Measurements from ENCODE around the gene SET.
"Not testable (repeated sequence)": the region's sequence is repeated elsewhere in the genome, so short reads cannot be mapped to it uniquely, and the experiment has no call there.

Gene SET, protein sequence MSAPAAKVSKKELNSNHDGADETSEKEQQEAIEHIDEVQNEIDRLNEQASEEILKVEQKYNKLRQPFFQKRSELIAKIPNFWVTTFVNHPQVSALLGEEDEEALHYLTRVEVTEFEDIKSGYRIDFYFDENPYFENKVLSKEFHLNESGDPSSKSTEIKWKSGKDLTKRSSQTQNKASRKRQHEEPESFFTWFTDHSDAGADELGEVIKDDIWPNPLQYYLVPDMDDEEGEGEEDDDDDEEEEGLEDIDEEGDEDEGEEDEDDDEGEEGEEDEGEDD

DNA sequence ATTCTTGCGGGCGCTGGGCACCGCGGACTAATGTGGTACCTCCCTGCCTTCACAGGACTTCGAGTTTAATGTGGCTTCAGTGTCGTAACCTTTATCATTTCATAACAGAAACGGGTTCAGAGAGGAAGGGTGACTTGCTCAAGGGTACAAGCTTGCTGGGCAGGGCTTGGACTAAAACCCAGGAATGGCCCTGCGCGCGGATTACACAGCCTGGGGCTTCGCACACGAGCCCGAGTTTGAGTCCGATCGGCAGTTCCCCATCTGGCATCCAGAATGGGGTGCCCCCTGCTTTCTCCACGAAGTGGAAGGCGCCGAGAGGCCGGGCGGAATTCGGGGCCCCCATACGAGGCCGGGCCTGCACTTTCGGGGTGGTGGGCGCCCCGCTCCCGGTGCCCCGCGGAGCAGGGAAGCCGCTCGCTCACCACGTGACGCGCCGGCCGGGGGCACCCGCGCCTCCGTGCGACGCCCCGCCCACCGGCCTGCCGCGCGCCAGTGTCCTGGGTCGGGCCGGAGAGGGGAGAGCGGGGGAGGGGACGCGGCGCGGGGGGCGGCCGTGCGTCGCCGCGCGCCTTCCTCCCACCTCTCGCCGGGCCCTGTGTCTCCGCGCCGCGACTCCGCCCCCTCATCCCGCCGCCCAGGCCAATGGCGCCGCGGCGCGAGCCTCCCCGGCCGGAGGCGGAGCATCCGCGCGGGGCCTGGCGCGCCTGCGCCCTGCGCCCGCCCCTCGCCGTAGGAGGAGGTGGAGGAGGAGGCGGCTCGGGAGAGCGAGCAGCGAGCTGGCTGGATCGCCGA, at the start of gene SET:
Gene SET (plus strand): TSS at position 722 of the 792 bp plus-strand sequence. CDS start 361 bp downstream, outside the sequence.
- no peak for TF ChIP-seq CTBP1 (IDR thresholded peaks at IDR 0.05; ENCODE audit: borderline replicate concordance)
- TF ChIP-seq L3MBTL2 (conservative IDR thresholded peaks at IDR 0.05), result peak; percentile 47; the same call in 1 of the 2 replicates
- TF ChIP-seq FOXA1 (IDR thresholded peaks at IDR 0.05), result no peak
- peak; percentile 97 for DNase-seq (ENCODE audit: extremely low spot score)
- ChIA-PET CTCF (interaction anchor here (0.5 to 2.5 kb wide), 3 partner anchors 14 to 106 kb away, joined by 3 to 9 read pairs (median 6); partner anchors contain the start of gene PKN3), POLR2A (interaction anchor here (0.7 to 3.1 kb wide), 16 partner anchors 8 to 392 kb away, joined by 3 to 10 read pairs (median 4); partner anchors contain the start of genes DOLPP1, DYNC2I2, ENDOG and SPOUT1)

GRCh38 chr9:128640603-128641002, 48.4 kb upstream of the SET start:
- DNase-seq (ENCODE audit: extremely low spot score), result no peak
- TF ChIP-seq SP1 (IDR thresholded peaks at IDR 0.05) (no peak), L3MBTL2 (conservative IDR thresholded peaks at IDR 0.05) (no peak), SUZ12 (IDR thresholded peaks at IDR 0.05) (no peak), LEF1 (IDR thresholded peaks at IDR 0.05; ENCODE audit: borderline replicate concordance) (no peak), ELF4 (IDR thresholded peaks at IDR 0.05) (no peak), TARDBP (IDR thresholded peaks at IDR 0.05) (no peak), FOXA1 (IDR thresholded peaks at IDR 0.05) (no peak), ZNF384 (IDR thresholded peaks at IDR 0.05) (no peak), FOXM1 (IDR thresholded peaks at IDR 0.05; ENCODE audit: borderline replicate concordance) (no peak), CTBP1 (IDR thresholded peaks at IDR 0.05; ENCODE audit: borderline replicate concordance) (no peak), FOXK2 (IDR thresholded peaks at IDR 0.05) (no peak)
- TF ChIP-seq, protein P1, sequence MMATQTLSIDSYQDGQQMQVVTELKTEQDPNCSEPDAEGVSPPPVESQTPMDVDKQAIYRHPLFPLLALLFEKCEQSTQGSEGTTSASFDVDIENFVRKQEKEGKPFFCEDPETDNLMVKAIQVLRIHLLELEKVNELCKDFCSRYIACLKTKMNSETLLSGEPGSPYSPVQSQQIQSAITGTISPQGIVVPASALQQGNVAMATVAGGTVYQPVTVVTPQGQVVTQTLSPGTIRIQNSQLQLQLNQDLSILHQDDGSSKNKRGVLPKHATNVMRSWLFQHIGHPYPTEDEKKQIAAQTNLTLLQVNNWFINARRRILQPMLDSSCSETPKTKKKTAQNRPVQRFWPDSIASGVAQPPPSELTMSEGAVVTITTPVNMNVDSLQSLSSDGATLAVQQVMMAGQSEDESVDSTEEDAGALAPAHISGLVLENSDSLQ (IDR thresholded peaks at IDR 0.05), result no peak
- CTCF ChIA-PET, result no interaction called here
- POLR2A ChIA-PET, result no interaction called here

- POLR2A ChIA-PET, result no interaction called here
- DNase-seq (ENCODE audit: extremely low spot score), result no peak
- CTCF ChIA-PET, result no interaction called here
- TF ChIP-seq CTBP1 (IDR thresholded peaks at IDR 0.05; ENCODE audit: borderline replicate concordance), result no peak
- TF ChIP-seq, protein P1 (IDR thresholded peaks at IDR 0.05), result no peak
- no peak for TF ChIP-seq ELF4 (IDR thresholded peaks at IDR 0.05)
- no peak for TF ChIP-seq FOXA1 (IDR thresholded peaks at IDR 0.05)
- TF ChIP-seq TARDBP (IDR thresholded peaks at IDR 0.05), result no peak
- no peak for TF ChIP-seq ZNF384 (IDR thresholded peaks at IDR 0.05)
- no peak for TF ChIP-seq L3MBTL2 (conservative IDR thresholded peaks at IDR 0.05)
- TF ChIP-seq HDGF (IDR thresholded peaks at IDR 0.05; ENCODE audit: borderline replicate concordance), result no peak
- TF ChIP-seq ARNT (IDR thresholded peaks at IDR 0.05), result no peak
- TF ChIP-seq NFRKB (IDR thresholded peaks at IDR 0.05), result no peak
- TF ChIP-seq FOXM1 (IDR thresholded peaks at IDR 0.05; ENCODE audit: borderline replicate concordance), result no peak
- no peak for TF ChIP-seq LEF1 (IDR thresholded peaks at IDR 0.05; ENCODE audit: borderline replicate concordance)
- no peak for TF ChIP-seq SP1 (IDR thresholded peaks at IDR 0.05)
- no peak for TF ChIP-seq SUZ12 (IDR thresholded peaks at IDR 0.05)
- TF ChIP-seq BHLHE40 (IDR thresholded peaks at IDR 0.05; ENCODE audit: borderline replicate concordance), result no peak
- no peak for TF ChIP-seq FOXK2 (IDR thresholded peaks at IDR 0.05)
Observed at GRCh38 chr9:128642675-128643245, 46.3 kb upstream of the SET start.

GRCh38 chr9:128643519-128644300, 45.3 kb upstream of the SET start:
- ChIA-PET POLR2A (no interaction called here), CTCF (no interaction called here)
- TF ChIP-seq SP1 (IDR thresholded peaks at IDR 0.05) (no peak), ELF4 (IDR thresholded peaks at IDR 0.05) (no peak), BHLHE40 (IDR thresholded peaks at IDR 0.05; ENCODE audit: borderline replicate concordance) (no peak), TARDBP (IDR thresholded peaks at IDR 0.05) (no peak), ARNT (IDR thresholded peaks at IDR 0.05) (no peak), LEF1 (IDR thresholded peaks at IDR 0.05; ENCODE audit: borderline replicate concordance) (no peak), CTBP1 (IDR thresholded peaks at IDR 0.05; ENCODE audit: borderline replicate concordance) (no peak)
- TF ChIP-seq, protein P1 (IDR thresholded peaks at IDR 0.05), result no peak
- no peak for DNase-seq (ENCODE audit: extremely low spot score)

DNA sequence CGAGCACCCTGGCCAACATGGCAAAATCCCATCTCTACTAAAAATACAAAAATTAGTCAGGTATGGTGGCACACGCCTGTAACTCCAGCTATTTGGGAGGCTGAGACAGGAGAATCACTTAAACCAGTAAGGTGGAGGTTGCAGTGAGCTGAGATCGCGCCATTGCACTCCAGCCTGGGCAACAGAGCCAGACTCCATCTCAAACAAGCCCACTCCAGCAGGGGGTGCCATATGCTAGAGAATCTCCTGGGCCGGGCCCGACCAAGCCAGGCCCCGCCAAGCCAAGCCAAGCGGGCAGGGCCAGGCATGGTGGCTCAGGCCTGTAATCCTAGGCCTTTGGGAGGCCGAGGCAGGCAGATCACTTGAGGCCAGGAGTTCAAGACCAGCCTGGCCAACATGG, 40.8 kb upstream of the SET start:
- POLR2A ChIA-PET, result interaction anchor here (1.2 to 1.5 kb wide), 2 partner anchors 41 to 43 kb away, joined by 3 to 4 read pairs; partner anchors contain the start of gene SET

More for the DNA sequence above, 40.8 kb upstream of the SET start:
- DNase-seq (ENCODE audit: extremely low spot score); CTCF ChIA-PET: not testable (repeated sequence)

Measured in HEK293T (cell line).